CD4-positive, alpha-beta T cell (primary cell): Measurements from ENCODE around the gene PPFIBP2. TPM values are rescaled to one million over a fixed set of nuclear protein-coding genes. Genes with fewer than 3 reads are reported as not detected.

ENCODE experiments used
- ATAC-seq: fragments of 200-7000 bp; cut with Tn5 transposase; one replicate; pipeline ENCODE4 v1.10.0; 2022; ENCODE audit warnings: mild to moderate bottlenecking; ENCODE audit not compliant: poor library complexity
- CTCF ChIA-PET: fragments of 350-600 bp; sonication (Branson Sonifier 250); formaldehyde crosslinking; loops from one replicate; lab custom pipeline; 2021; ENCODE audit warnings: antibody characterized with exemption, inconsistent platforms; lab: Charles Lee
- POLR2A ChIA-PET: fragments of 350-600 bp; sonication (Branson Sonifier 250); formaldehyde crosslinking; loops from one replicate; lab custom pipeline; 2021; ENCODE audit warnings: antibody characterized with exemption, inconsistent platforms; lab: Charles Lee
- DNase-seq, 14 experiments: peaks; one replicate each; pipeline ENCODE4 v3.0.0-alpha.2; 2013 to 2020; ENCODE audit warnings: mixed read lengths in 2 of 14
- H3K27ac ChIP-seq, 2 donors: one replicate each; pipeline versions ENCODE4 v1.5.1 to v1.7.0; 2013; ENCODE audit warnings: low read length in 2 of 2, low read depth in 1 of 2, mild to moderate bottlenecking in 1 of 2
- H3K27me3 ChIP-seq, 2 experiments: 1 replicate in 1 of 2; 2 replicates in 1 of 2; pipeline versions ENCODE4 v1.6.1 to v1.7.0; 2013; ENCODE audit warnings: low read length in 2 of 2, control low read depth in 1 of 2, mild to moderate bottlenecking in 1 of 2, moderate library complexity in 1 of 2; ENCODE audit not compliant: insufficient read depth in 2 of 2, control insufficient read depth in 1 of 2
- H3K36me3 ChIP-seq: one replicate; pipeline ENCODE4 v1.6.1; 2013; ENCODE audit warnings: low read length, control low read depth; ENCODE audit not compliant: insufficient read depth
- H3K4me1 ChIP-seq: one replicate; pipeline ENCODE4 v1.6.1; 2013; ENCODE audit warnings: low read length, control low read depth; ENCODE audit not compliant: insufficient read depth
- H3K4me3 ChIP-seq: one replicate; pipeline ENCODE4 v1.5.1; 2013; ENCODE audit warnings: mild to moderate bottlenecking, low read length, moderate library complexity
- H3K9me3 ChIP-seq, 2 experiments: 1 replicate in 1 of 2; 2 replicates in 1 of 2; pipeline versions ENCODE4 v1.6.1 to v1.7.0; 2013; ENCODE audit warnings: low read length in 2 of 2, mild to moderate bottlenecking in 2 of 2, control low read depth in 1 of 2, moderate library complexity in 1 of 2; ENCODE audit not compliant: control insufficient read depth in 1 of 2, insufficient read depth in 1 of 2
- H3K27ac Mint-ChIP-seq: one replicate; pipeline ENCODE4 v1.8.0; 2020; ENCODE audit warnings: mixed read lengths
- H3K27me3 Mint-ChIP-seq: one replicate; pipeline ENCODE4 v1.8.0; 2021; ENCODE audit warnings: mixed read lengths
- H3K36me3 Mint-ChIP-seq: one replicate; pipeline ENCODE4 v1.8.0; 2021; ENCODE audit warnings: low read depth, mixed read lengths
- H3K4me1 Mint-ChIP-seq: one replicate; pipeline ENCODE4 v1.8.0; 2021; ENCODE audit warnings: low read depth, mixed read lengths
- H3K4me3 Mint-ChIP-seq: one replicate; pipeline ENCODE4 v1.8.0; 2020; ENCODE audit warnings: mild to moderate bottlenecking, mixed read lengths
- H3K9me3 Mint-ChIP-seq: one replicate; pipeline ENCODE4 v1.8.0; 2020; ENCODE audit warnings: mixed read lengths
- intact Hi-C, 2 experiments: fragments of 100-400 bp; cut with DNase I in 1 of 2; cut with micrococcal nuclease in 1 of 2; formaldehyde crosslinking; loops; one replicate each; pipeline versions ENCODE4 v1.15.1 to v1.9.0; 2023 to 2025; cut with DNase I, micrococcal nuclease
- total RNA-seq, 174 experiments: library from RNA in 2 of 174; stranded (reverse) in 2 of 174; gene quantifications; one replicate each; pipeline ENCODE4 v1.2.3 and lab custom pipeline; 2021 to 2026
- TF ChIP-seq, protein P1 (sequence below): fragments of 200-600 bp; IDR thresholded peaks from one replicate; pipeline ENCODE4 v1.8.0; 2022; ENCODE audit warnings: antibody characterized with exemption, mild to moderate bottlenecking

PPFIBP2 gene
- total RNA-seq, 2 experiments from 2014 or later: 27.0 to 35.9 TPM

DNA sequence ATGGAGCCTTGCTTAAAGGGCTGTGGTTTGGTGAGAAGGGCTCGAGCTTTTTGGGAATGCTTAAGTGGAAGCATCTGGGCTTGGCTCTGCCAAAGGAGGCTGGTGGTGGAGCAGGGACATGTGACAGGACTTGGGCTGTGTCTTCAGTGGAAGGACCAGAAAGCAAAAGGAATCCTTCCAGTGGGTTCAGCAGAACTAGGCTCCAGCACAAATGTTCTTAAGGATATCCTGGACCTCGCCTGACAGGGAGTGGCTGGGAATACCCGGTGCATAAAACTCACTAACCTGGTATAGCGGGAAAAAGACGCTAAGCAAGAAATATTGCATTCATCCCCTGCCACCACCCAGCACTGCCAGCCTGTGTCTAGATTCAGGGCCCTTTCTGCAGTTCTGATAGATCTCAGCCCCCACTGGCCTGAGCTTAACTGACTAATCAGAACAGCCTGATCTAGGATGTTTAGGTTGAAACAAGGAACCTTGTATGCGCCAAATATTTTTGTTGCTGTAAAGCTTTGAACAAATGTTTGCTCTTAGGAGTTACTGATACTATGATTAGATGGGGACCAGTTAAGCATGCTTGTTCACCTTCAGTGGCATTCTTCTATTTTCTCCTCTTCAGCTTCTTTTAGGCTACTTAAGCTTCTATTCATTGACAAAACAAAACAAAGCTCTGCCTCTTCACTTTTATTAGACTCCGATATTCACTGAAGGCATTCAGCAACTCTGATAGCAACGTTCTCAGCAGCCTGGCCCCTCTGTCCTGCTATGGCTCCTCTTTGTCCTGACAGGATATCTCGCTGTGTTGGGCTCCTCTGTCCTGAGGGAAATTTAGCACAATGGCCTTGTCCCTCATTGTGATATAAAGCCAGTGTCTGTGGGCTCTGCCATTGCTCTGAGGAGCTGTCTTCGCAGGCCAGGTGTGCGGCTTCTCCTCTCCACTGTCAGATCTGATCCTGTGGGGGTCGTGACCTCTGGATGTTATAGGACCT, 25.0 kb downstream of the PPFIBP2 start:
- Histone ChIP-seq H3K4me3 (no peak overlapping the region), H3K36me3 (no peaks in the 10 kb centered on the region), H3K27ac (no peak overlapping the region), H3K9me3 (no peaks in the 10 kb centered on the region), H3K4me1 (no peaks in the 10 kb centered on the region), H3K27me3 (no peaks in the 10 kb centered on the region)
- POLR2A ChIA-PET: interaction anchor here (1.1 to 1.9 kb wide), 3 partner anchors 18 to 25 kb away, joined by 3 to 8 read pairs (median 7); partner anchors contain the start of gene PPFIBP2
- Mint-ChIP-seq H3K9me3 (no peaks in the 10 kb centered on the region), H3K36me3 (no peaks in the 10 kb centered on the region), H3K4me3 (peak overlapping the region; percentile 40), H3K27me3 (no peaks in the 10 kb centered on the region), H3K27ac (peak overlapping the region; percentile 4), H3K4me1 (peaks cover 97% of the 10 kb centered on the region)
- ATAC-seq (no peak), DNase-seq (no peak)
- intact Hi-C loops: no loop called here
- TF ChIP-seq, protein P1, sequence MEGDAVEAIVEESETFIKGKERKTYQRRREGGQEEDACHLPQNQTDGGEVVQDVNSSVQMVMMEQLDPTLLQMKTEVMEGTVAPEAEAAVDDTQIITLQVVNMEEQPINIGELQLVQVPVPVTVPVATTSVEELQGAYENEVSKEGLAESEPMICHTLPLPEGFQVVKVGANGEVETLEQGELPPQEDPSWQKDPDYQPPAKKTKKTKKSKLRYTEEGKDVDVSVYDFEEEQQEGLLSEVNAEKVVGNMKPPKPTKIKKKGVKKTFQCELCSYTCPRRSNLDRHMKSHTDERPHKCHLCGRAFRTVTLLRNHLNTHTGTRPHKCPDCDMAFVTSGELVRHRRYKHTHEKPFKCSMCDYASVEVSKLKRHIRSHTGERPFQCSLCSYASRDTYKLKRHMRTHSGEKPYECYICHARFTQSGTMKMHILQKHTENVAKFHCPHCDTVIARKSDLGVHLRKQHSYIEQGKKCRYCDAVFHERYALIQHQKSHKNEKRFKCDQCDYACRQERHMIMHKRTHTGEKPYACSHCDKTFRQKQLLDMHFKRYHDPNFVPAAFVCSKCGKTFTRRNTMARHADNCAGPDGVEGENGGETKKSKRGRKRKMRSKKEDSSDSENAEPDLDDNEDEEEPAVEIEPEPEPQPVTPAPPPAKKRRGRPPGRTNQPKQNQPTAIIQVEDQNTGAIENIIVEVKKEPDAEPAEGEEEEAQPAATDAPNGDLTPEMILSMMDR: no peak
- CTCF ChIA-PET: interaction anchor here (0.9 to 1.0 kb wide), 2 partner anchors 25 to 49 kb away, joined by 3 read pairs; partner anchors contain the start of gene PPFIBP2

DNA sequence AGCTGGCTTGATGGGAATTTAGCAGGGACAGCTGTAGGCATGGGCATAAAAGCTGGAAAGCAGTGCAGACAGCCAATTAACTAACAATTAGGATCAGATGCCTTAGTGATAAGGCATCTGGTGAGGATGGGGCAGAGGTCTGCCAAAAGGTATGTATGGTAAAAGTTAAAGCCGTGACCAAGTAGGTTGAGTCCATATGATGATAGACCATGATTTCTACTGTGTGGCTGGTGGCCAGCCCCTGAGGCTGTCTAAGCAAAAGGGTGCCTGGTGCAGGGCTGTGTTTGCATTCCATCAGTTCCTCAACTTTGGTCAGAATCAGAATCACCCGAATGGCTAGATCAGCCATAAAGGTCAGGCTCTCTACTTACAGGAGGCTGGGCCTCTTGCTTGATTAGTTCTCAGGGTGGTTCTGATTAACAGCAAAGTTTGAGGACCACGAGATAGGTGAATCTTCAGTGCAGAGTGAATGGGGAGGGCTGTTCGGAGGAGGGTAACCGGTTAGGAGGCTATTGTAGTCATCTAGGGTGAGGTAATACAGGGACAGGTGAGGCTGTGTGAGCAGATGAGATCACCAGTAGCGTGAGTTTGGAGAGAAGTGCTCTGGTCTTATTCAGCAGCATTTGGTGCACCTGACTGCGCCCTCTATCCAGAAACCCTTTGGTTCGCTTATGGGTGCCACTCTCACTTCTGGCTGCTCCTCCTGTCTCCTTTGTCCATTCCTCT, 27.2 kb downstream of the PPFIBP2 start:
- Histone ChIP-seq H3K4me3 (no peak overlapping the region), H3K4me1 (no peaks in the 10 kb centered on the region), H3K9me3 (no peaks in the 10 kb centered on the region), H3K27ac (no peak overlapping the region), H3K36me3 (no peaks in the 10 kb centered on the region), H3K27me3 (no peaks in the 10 kb centered on the region)
- ATAC-seq (no peak), DNase-seq (no peak)
- Mint-ChIP-seq H3K4me3 (no peak overlapping the region), H3K9me3 (no peaks in the 10 kb centered on the region), H3K4me1 (peaks cover 79% of the 10 kb centered on the region), H3K36me3 (no peaks in the 10 kb centered on the region), H3K27ac (no peak overlapping the region), H3K27me3 (no peaks in the 10 kb centered on the region)
- TF ChIP-seq, protein P1: no peak
- POLR2A ChIA-PET: no interaction called here
- CTCF ChIA-PET: no interaction called here
- intact Hi-C loops: no loop called here

DNA sequence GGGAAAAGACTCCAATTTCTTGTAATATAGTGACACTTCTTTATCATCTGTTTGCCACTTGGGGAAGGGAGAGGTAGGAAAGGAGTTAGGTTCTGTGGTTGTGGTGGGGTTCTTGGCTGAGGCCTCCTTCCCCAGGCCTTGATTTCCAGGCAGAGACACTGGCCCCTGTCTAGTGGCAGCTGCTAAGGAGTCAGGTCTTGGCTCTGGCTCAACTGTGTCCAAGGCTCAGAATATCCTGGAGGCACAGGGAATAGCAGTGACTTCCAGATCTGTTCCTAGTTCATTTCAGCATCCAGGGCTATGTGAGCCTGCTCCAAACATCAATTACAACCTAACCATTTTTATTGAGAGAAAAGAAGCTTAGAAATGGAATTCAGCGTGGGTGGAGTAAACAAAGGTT, 29.5 kb downstream of the PPFIBP2 start:
- no peak overlapping the region for H3K4me3 Mint-ChIP-seq
- no peaks in the 10 kb centered on the region for H3K9me3 ChIP-seq
- DNase-seq (no peak), ATAC-seq (no peak)
- intact Hi-C loops: no loop called here
- no peaks in the 10 kb centered on the region for H3K36me3 ChIP-seq
- H3K9me3 Mint-ChIP-seq: no peaks in the 10 kb centered on the region
- no peaks in the 10 kb centered on the region for H3K36me3 Mint-ChIP-seq
- H3K27me3 ChIP-seq: no peaks in the 10 kb centered on the region
- no peak overlapping the region for H3K27ac ChIP-seq
- H3K4me1 Mint-ChIP-seq: peaks cover 66% of the 10 kb centered on the region
- no peaks in the 10 kb centered on the region for H3K27me3 Mint-ChIP-seq
- H3K4me1 ChIP-seq: no peaks in the 10 kb centered on the region
- no peak overlapping the region for H3K4me3 ChIP-seq
- no peak overlapping the region for H3K27ac Mint-ChIP-seq
- ChIA-PET CTCF (no interaction called here), POLR2A (no interaction called here)
- TF ChIP-seq, protein P1: no peak
